ENCODE measurements around the gene ALG9. TPM values are rescaled to one million over a fixed set of nuclear protein-coding genes. Genes with fewer than 3 reads are reported as not detected.

ALG9 gene
- total and polyA plus RNA-seq, 2 donors (not counting 1 experiment from before 2014, with no cell fraction given), result 30.9 to 43.8 TPM

- Histone ChIP-seq H3K4me2 (ENCODE audit: extremely low read depth, insufficient read depth, low read length) (no peak overlapping the region), H4K20me1 (ENCODE audit: control insufficient read depth, extremely low read depth, insufficient read depth, low read length) (no peaks in the 10 kb centered on the region), H3K4me1 (ENCODE audit: control insufficient read depth, extremely low read depth, insufficient read depth, low read length) (no peaks in the 10 kb centered on the region), H3K27ac (ENCODE audit: insufficient read depth, low read length) (no peak overlapping the region), H2AFZ (ENCODE audit: low read length) (no peak overlapping the region), H3K36me3 (ENCODE audit: control insufficient read depth, insufficient read depth, low read length) (no peaks in the 10 kb centered on the region), H3K79me2 (ENCODE audit: control insufficient read depth, insufficient read depth, low read length) (no peaks in the 10 kb centered on the region), H3K27me3 (ENCODE audit: control insufficient read depth, insufficient read depth, low read length) (no peaks in the 10 kb centered on the region), H3K4me3 (replicated peaks in 1 of 4; ENCODE audit: control extremely low read depth in 1 of 4, insufficient read depth in 1 of 4, low read depth in 3 of 4, low read length in 4 of 4) (no peak overlapping the region), H3K9ac (ENCODE audit: insufficient read depth, low read length) (no peak overlapping the region), H3K9me3 (ENCODE audit: control insufficient read depth, insufficient read depth, low read depth, low read length) (no peaks in the 10 kb centered on the region)
- no peak for TF ChIP-seq CTCF (conservative IDR thresholded peaks at IDR 0.05 in 1 of 2, IDR thresholded peaks at IDR 0.05 in 1 of 2; ENCODE audit: low read depth in 1 of 2, low read length in 2 of 2)
- TF ChIP-seq EZH2 (IDR thresholded peaks at IDR 0.05; ENCODE audit: low read length, missing control alignments), result no peak
- no peak for DNase-seq (ENCODE audit: low read depth in 2 of 2)
These were observed 92.3 kb downstream of the ALG9 start for GRCh38 chr11:111779118-111779517.

- no peak overlapping the region for H2AFZ ChIP-seq (ENCODE audit: low read length)
- no peaks in the 10 kb centered on the region for H4K20me1 ChIP-seq (ENCODE audit: control insufficient read depth, extremely low read depth, insufficient read depth, low read length)
- H3K4me2 ChIP-seq (ENCODE audit: extremely low read depth, insufficient read depth, low read length), result no peak overlapping the region
- TF ChIP-seq CTCF (conservative IDR thresholded peaks at IDR 0.05 in 1 of 2, IDR thresholded peaks at IDR 0.05 in 1 of 2; ENCODE audit: low read depth in 1 of 2, low read length in 2 of 2), result no peak
- TF ChIP-seq EZH2 (IDR thresholded peaks at IDR 0.05; ENCODE audit: low read length, missing control alignments), result no peak
- H3K9ac ChIP-seq (ENCODE audit: insufficient read depth, low read length), result no peak overlapping the region
- H3K27ac ChIP-seq (ENCODE audit: insufficient read depth, low read length), result no peak overlapping the region
- no peaks in the 10 kb centered on the region for H3K36me3 ChIP-seq (ENCODE audit: control insufficient read depth, insufficient read depth, low read length)
- H3K9me3 ChIP-seq (ENCODE audit: control insufficient read depth, insufficient read depth, low read depth, low read length), result no peaks in the 10 kb centered on the region
- no peak for DNase-seq (ENCODE audit: low read depth in 2 of 2)
- H3K27me3 ChIP-seq (ENCODE audit: control insufficient read depth, insufficient read depth, low read length), result no peaks in the 10 kb centered on the region
- H3K4me3 ChIP-seq (replicated peaks in 1 of 4; ENCODE audit: control extremely low read depth in 1 of 4, insufficient read depth in 1 of 4, low read depth in 3 of 4, low read length in 4 of 4), result no peak overlapping the region
- H3K4me1 ChIP-seq (ENCODE audit: control insufficient read depth, extremely low read depth, insufficient read depth, low read length), result no peaks in the 10 kb centered on the region
- no peaks in the 10 kb centered on the region for H3K79me2 ChIP-seq (ENCODE audit: control insufficient read depth, insufficient read depth, low read length)
These were observed 93.3 kb downstream of the ALG9 start for GRCh38 chr11:111778047-111778558.

GRCh38 chr11:111777094-111778046, 94.0 kb downstream of the ALG9 start:
- no peaks in the 10 kb centered on the region for H3K27me3 ChIP-seq (ENCODE audit: control insufficient read depth, insufficient read depth, low read length)
- H3K4me3 ChIP-seq (replicated peaks in 1 of 4; ENCODE audit: control extremely low read depth in 1 of 4, insufficient read depth in 1 of 4, low read depth in 3 of 4, low read length in 4 of 4), result no peak overlapping the region
- no peaks in the 10 kb centered on the region for H3K4me1 ChIP-seq (ENCODE audit: control insufficient read depth, extremely low read depth, insufficient read depth, low read length)
- H2AFZ ChIP-seq (ENCODE audit: low read length), result no peak overlapping the region
- H3K9me3 ChIP-seq (ENCODE audit: control insufficient read depth, insufficient read depth, low read depth, low read length), result no peaks in the 10 kb centered on the region
- H3K27ac ChIP-seq (ENCODE audit: insufficient read depth, low read length), result no peak overlapping the region
- no peaks in the 10 kb centered on the region for H3K36me3 ChIP-seq (ENCODE audit: control insufficient read depth, insufficient read depth, low read length)
- no peaks in the 10 kb centered on the region for H3K79me2 ChIP-seq (ENCODE audit: control insufficient read depth, insufficient read depth, low read length)
- H3K4me2 ChIP-seq (ENCODE audit: extremely low read depth, insufficient read depth, low read length), result no peak overlapping the region
- no peaks in the 10 kb centered on the region for H4K20me1 ChIP-seq (ENCODE audit: control insufficient read depth, extremely low read depth, insufficient read depth, low read length)
- H3K9ac ChIP-seq (ENCODE audit: insufficient read depth, low read length), result no peak overlapping the region
- TF ChIP-seq CTCF (conservative IDR thresholded peaks at IDR 0.05 in 1 of 2, IDR thresholded peaks at IDR 0.05 in 1 of 2; ENCODE audit: low read depth in 1 of 2, low read length in 2 of 2), result peak; percentile 76
- no peak for TF ChIP-seq EZH2 (IDR thresholded peaks at IDR 0.05; ENCODE audit: low read length, missing control alignments)
- peak; percentile 67 to 91 for DNase-seq (ENCODE audit: low read depth in 2 of 2)
